Measurements from ENCODE around the gene RUFY2. TPM values are rescaled to one million over a fixed set of nuclear protein-coding genes. Genes with fewer than 3 reads are reported as not detected.
A peak's percentile ranks its signal among the peaks of the same experiment; 100 is the strongest.

The RUFY2 gene
- total and polyA plus RNA-seq, 2 donors (not counting 3 experiments of a cell fraction or from before 2014, with no cell fraction given): 5.7 to 24.2 TPM

- intact Hi-C loops (cut with micrococcal nuclease): loop anchor here (1.0 to 2.0 kb wide), 4 partner anchors 257 to 476 kb away; partner anchors contain the start of genes CCAR1, HERC4 and SIRT1
- DNase-seq (ENCODE audit: low read depth, low spot score): peak; percentile 98
- dilution Hi-C loops (cut with MboI; ENCODE audit: extremely low pct_ligation_motif_present, low sequenced_read_pairs): no loop called here
- Histone ChIP-seq H3K27me3 (ENCODE audit: control insufficient read depth in 2 of 2, insufficient read depth in 2 of 2, low read length in 2 of 2) (no peaks in the 10 kb centered on the region), H3K9me1 (replicated peaks; ENCODE audit: control insufficient read depth, extremely low read depth, insufficient read depth, low read length) (no peaks in the 10 kb centered on the region), H3K4me1 (ENCODE audit: control insufficient read depth, extremely low read depth, insufficient read depth, low read length) (peaks cover 15% of the 10 kb centered on the region), H4K20me1 (replicated peaks; ENCODE audit: control insufficient read depth, extremely low read depth, insufficient read depth, low read length) (peaks cover 15% of the 10 kb centered on the region), H2AFZ (ENCODE audit: low read depth, low read length) (peak within 1 kb of the TSS; percentile 76), H3K27ac (ENCODE audit: insufficient read depth, low read depth, low read length) (peak within 1 kb of the TSS; percentile 91), H3K9me3 (replicated peaks; ENCODE audit: control insufficient read depth, insufficient read depth, low read length) (no peaks in the 10 kb centered on the region), H3K79me2 (ENCODE audit: control insufficient read depth, insufficient read depth, low read length) (peaks cover 48% of the 10 kb centered on the region), H3K9ac (replicated peaks; ENCODE audit: extremely low read depth, insufficient read depth, low read length) (peak within 1 kb of the TSS; percentile 99), H3K36me3 (ENCODE audit: control insufficient read depth in 2 of 2, extremely low read depth in 1 of 2, insufficient read depth in 2 of 2, low read length in 2 of 2) (peaks cover 0 to 2% of the 10 kb centered on the region in 2 experiments), H3K4me2 (ENCODE audit: insufficient read depth, low read length) (peak within 1 kb of the TSS; percentile 98), H3K4me3 (replicated peaks in 1 of 3; ENCODE audit: insufficient read depth in 1 of 3, low read depth in 1 of 3, low read length in 3 of 3) (peak within 1 kb of the TSS; percentile 95 to 100 (median 99))
- FAIRE-seq: peak; percentile 76
- ChIA-PET CTCF (interaction anchor here (0.9 to 3.5 kb wide), 5 partner anchors 17 to 543 kb away, joined by 3 to 21 read pairs (median 6); no protein-coding TSS in a partner anchor), POLR2A (interaction anchor here (0.5 to 1.7 kb wide), 6 partner anchors 17 to 639 kb away, joined by 3 to 6 read pairs (median 4); no protein-coding TSS in a partner anchor)
- no peak for TF ChIP-seq EZH2 (IDR thresholded peaks at IDR 0.05; ENCODE audit: borderline replicate concordance, low read depth, low read length, severe bottlenecking)
- peak; percentile 58 for TF ChIP-seq MAX (IDR thresholded peaks at IDR 0.05; ENCODE audit: insufficient read depth, insufficient read length)
- TF ChIP-seq POLR2A (IDR thresholded peaks at IDR 0.05; ENCODE audit: low read depth, low read length): peak; percentile 98
- TF ChIP-seq POLR2AphosphoS5 (IDR thresholded peaks at IDR 0.05; ENCODE audit: insufficient read depth, low read depth, low read length): peak; percentile 99
- no peak for TF ChIP-seq FOS (IDR thresholded peaks at IDR 0.05; ENCODE audit: borderline replicate concordance, insufficient read depth, low read length)
- peak; percentile 55 for TF ChIP-seq MYC (IDR thresholded peaks at IDR 0.05; ENCODE audit: low read depth, low read length)
- TF ChIP-seq JUN (IDR thresholded peaks at IDR 0.05; ENCODE audit: borderline replicate concordance, insufficient read depth, insufficient read length, low read depth): no peak
- no peak for TF ChIP-seq GATA2 (IDR thresholded peaks at IDR 0.05; ENCODE audit: insufficient read depth, insufficient read length, low read depth, low read length)
- TF ChIP-seq CTCF (IDR thresholded peaks at IDR 0.05; ENCODE audit: extremely low read depth in 1 of 2, insufficient read depth in 1 of 2, low read depth in 1 of 2, low read length in 2 of 2): no peak
- BruUV-seq (replicated peaks): no TSS peak
These were observed 75.4 kb downstream of the RUFY2 start, which contains the start of gene HNRNPH3 for GRCh38 chr10:68331455-68332258. TSS of gene HNRNPH3 (plus strand) at chr10:68332064. CDS start at chr10:68337222, 5,158 bp downstream.

Data from endothelial cell of umbilical vein (primary cell).